HL-60 (cell line): ENCODE measurements around the gene IL11RA.

Source experiments
- POLR2AphosphoS5 ChIP-seq: IDR thresholded peaks from 2 replicates; pipeline ENCODE4 v1.6.1; 2012; ENCODE audit warnings: low read depth
- TF ChIP-seq, protein P1 (sequence below): IDR thresholded peaks from one replicate; pipeline ENCODE4 v1.5.1; 2011; ENCODE audit warnings: low read length, control low read depth, inconsistent platforms; ENCODE audit not compliant: insufficient read depth
- TF ChIP-seq, protein P2 (sequence below): IDR thresholded peaks from 2 replicates; pipeline ENCODE4 v1.6.1; 2012; ENCODE audit warnings: low read depth; ENCODE audit not compliant: insufficient replicate concordance

DNA sequence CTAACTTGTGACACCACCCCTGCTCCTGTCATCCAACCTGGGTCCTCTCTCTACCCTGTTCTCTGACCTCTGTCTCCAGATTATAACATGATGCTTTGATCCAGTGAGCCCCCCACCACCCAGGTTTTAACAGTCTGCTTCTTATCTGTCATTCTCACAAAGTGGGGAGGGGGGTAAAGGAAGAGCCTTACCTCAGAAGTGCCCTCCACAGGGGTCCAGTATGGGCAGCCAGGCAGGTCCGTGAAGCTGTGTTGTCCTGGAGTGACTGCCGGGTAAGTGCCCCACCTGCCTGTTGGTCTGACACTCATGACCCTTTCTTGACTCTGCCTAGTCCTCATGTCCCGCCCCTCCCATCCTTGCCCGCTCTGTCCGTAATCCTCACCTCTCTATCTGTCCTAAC is 3.4 kb downstream of the IL11RA start:
- TF ChIP-seq, protein P1, sequence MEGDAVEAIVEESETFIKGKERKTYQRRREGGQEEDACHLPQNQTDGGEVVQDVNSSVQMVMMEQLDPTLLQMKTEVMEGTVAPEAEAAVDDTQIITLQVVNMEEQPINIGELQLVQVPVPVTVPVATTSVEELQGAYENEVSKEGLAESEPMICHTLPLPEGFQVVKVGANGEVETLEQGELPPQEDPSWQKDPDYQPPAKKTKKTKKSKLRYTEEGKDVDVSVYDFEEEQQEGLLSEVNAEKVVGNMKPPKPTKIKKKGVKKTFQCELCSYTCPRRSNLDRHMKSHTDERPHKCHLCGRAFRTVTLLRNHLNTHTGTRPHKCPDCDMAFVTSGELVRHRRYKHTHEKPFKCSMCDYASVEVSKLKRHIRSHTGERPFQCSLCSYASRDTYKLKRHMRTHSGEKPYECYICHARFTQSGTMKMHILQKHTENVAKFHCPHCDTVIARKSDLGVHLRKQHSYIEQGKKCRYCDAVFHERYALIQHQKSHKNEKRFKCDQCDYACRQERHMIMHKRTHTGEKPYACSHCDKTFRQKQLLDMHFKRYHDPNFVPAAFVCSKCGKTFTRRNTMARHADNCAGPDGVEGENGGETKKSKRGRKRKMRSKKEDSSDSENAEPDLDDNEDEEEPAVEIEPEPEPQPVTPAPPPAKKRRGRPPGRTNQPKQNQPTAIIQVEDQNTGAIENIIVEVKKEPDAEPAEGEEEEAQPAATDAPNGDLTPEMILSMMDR = no peak
- no peak for TF ChIP-seq POLR2AphosphoS5
- TF ChIP-seq, protein P2, sequence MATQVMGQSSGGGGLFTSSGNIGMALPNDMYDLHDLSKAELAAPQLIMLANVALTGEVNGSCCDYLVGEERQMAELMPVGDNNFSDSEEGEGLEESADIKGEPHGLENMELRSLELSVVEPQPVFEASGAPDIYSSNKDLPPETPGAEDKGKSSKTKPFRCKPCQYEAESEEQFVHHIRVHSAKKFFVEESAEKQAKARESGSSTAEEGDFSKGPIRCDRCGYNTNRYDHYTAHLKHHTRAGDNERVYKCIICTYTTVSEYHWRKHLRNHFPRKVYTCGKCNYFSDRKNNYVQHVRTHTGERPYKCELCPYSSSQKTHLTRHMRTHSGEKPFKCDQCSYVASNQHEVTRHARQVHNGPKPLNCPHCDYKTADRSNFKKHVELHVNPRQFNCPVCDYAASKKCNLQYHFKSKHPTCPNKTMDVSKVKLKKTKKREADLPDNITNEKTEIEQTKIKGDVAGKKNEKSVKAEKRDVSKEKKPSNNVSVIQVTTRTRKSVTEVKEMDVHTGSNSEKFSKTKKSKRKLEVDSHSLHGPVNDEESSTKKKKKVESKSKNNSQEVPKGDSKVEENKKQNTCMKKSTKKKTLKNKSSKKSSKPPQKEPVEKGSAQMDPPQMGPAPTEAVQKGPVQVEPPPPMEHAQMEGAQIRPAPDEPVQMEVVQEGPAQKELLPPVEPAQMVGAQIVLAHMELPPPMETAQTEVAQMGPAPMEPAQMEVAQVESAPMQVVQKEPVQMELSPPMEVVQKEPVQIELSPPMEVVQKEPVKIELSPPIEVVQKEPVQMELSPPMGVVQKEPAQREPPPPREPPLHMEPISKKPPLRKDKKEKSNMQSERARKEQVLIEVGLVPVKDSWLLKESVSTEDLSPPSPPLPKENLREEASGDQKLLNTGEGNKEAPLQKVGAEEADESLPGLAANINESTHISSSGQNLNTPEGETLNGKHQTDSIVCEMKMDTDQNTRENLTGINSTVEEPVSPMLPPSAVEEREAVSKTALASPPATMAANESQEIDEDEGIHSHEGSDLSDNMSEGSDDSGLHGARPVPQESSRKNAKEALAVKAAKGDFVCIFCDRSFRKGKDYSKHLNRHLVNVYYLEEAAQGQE = no peak
